ENCODE measurements around the gene CCL24.
"Not testable (repeated sequence)": the region's sequence is repeated elsewhere in the genome, so short reads cannot be mapped to it uniquely, and the experiment has no call there.

GRCh38 chr7:75788154-75788847 is 25.3 kb downstream of the CCL24 start:
- TF ChIP-seq, protein P1, sequence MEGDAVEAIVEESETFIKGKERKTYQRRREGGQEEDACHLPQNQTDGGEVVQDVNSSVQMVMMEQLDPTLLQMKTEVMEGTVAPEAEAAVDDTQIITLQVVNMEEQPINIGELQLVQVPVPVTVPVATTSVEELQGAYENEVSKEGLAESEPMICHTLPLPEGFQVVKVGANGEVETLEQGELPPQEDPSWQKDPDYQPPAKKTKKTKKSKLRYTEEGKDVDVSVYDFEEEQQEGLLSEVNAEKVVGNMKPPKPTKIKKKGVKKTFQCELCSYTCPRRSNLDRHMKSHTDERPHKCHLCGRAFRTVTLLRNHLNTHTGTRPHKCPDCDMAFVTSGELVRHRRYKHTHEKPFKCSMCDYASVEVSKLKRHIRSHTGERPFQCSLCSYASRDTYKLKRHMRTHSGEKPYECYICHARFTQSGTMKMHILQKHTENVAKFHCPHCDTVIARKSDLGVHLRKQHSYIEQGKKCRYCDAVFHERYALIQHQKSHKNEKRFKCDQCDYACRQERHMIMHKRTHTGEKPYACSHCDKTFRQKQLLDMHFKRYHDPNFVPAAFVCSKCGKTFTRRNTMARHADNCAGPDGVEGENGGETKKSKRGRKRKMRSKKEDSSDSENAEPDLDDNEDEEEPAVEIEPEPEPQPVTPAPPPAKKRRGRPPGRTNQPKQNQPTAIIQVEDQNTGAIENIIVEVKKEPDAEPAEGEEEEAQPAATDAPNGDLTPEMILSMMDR (conservative IDR thresholded peaks at IDR 0.05; ENCODE audit: low read length) = not testable (repeated sequence)
- not testable (repeated sequence) for TF ChIP-seq EZH2phosphoT487 (IDR thresholded peaks at IDR 0.05; ENCODE audit: borderline replicate concordance, low read depth, low read length)
